ENCODE results near the gene STXBP1.

STXBP1 gene

DNA sequence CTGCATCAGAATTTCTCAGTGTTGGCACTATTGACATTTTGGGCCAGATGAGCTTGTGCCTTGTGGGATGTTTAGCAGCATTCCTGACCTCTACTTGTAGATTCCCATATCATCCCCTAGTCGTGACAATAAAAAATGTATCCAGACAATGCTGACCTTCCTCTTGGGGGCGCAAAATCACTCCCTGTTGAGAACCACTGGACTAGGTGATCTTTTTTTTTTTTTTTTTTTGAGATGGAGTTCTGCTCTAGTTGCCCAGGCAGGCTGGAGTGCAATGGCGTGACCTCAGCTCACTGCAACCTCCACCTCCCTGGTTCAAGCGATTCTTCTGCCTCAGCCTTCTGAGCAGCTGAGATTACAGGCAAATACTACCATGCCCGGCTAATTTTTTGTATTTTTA lies 22.6 kb downstream of the STXBP1 start:
- no peaks in the 10 kb centered on the region for H3K27me3 ChIP-seq
- no peak for TF ChIP-seq Cebpa-rat (IDR thresholded peaks at IDR 0.05)
- H3K9ac ChIP-seq, result no peak overlapping the region
- H3K9me3 ChIP-seq (replicated peaks in 1 of 11), result peaks cover 0 to 17% (median 6%) of the 10 kb centered on the region in 11 experiments; a peak in 7 of 22 replicates
- peaks cover 0 to 4% (median 0%) of the 10 kb centered on the region in 11 experiments; a peak in 2 of 22 replicates for H3K36me3 ChIP-seq
- H3K4me1 ChIP-seq, result peaks cover 8 to 21% (median 13%) of the 10 kb centered on the region in 10 experiments
- no peak overlapping the region for H3K4me3 ChIP-seq
- H3K4me2 ChIP-seq, result peak overlapping the region in 7 of 11 experiments; percentile 14 to 65 (median 51); a peak in 12 of 22 replicates
- H4K20me1 ChIP-seq, result peaks cover 0 to 16% (median 0%) of the 10 kb centered on the region in 11 experiments; a peak in 2 of 22 replicates
- no peak overlapping the region for H3K27ac ChIP-seq

DNA sequence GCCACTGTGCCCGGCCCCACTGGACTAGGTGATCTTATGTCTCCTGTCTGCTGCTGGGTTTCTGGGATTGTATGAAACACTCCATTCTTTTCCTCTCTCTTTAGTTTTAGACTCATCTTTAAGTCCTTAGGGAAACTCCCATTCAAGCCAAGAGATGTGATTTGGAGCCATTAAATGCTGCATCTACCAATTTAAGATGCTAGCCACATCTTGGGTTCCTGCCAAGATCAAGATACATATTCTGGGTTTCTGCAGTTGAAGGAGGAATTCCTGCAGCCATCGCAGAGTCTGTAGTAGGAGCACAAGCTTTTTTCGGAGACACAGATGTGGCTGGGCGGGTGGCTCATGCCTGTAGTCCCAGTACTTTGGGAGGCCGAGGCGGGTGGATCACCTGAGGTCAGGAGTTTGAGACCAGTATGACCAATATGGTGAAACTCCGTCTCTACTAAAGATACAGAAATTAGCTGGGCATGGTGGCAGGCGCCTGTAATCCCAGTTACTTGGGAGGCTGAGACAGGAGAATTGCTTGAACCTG lies 23.2 kb downstream of the STXBP1 start:
- Histone ChIP-seq H3K4me3 (no peak overlapping the region), H3K27me3 (no peaks in the 10 kb centered on the region), H3K4me2 (no peak overlapping the region), H3K4me1 (peaks cover 8 to 16% (median 11%) of the 10 kb centered on the region in 10 experiments), H3K27ac (no peak overlapping the region), H4K20me1 (peaks cover 0 to 14% (median 0%) of the 10 kb centered on the region in 11 experiments; a peak in 3 of 22 replicates), H3K9me3 (replicated peaks in 1 of 11) (peaks cover 0 to 14% (median 4%) of the 10 kb centered on the region in 11 experiments; a peak in 7 of 22 replicates), H3K9ac (no peak overlapping the region), H3K36me3 (peaks cover 0 to 4% (median 0%) of the 10 kb centered on the region in 11 experiments; a peak in 2 of 22 replicates)
- TF ChIP-seq Cebpa-rat (IDR thresholded peaks at IDR 0.05), result no peak

- no peaks in the 10 kb centered on the region for H3K9me3 ChIP-seq (replicated peaks in 1 of 11)
- no peak overlapping the region for H3K4me2 ChIP-seq
- H4K20me1 ChIP-seq, result peaks cover 0 to 28% (median 0%) of the 10 kb centered on the region in 11 experiments; a peak in 5 of 22 replicates
- peaks cover 8 to 16% (median 11%) of the 10 kb centered on the region in 10 experiments for H3K4me1 ChIP-seq
- no peaks in the 10 kb centered on the region for H3K27me3 ChIP-seq
- H3K9ac ChIP-seq, result no peak overlapping the region
- H3K4me3 ChIP-seq, result no peak overlapping the region
- H3K27ac ChIP-seq, result no peak overlapping the region
- no peak for TF ChIP-seq Cebpa-rat (IDR thresholded peaks at IDR 0.05)
- no peaks in the 10 kb centered on the region for H3K36me3 ChIP-seq
Measured at GRCh38 chr9:127637322-127637847, 25.3 kb downstream of the STXBP1 start.

- H3K27me3 ChIP-seq, result no peaks in the 10 kb centered on the region
- no peak overlapping the region for H3K4me3 ChIP-seq
- no peaks in the 10 kb centered on the region for H3K4me1 ChIP-seq
- peaks cover 0 to 13% (median 0%) of the 10 kb centered on the region in 11 experiments; a peak in 6 of 22 replicates for H4K20me1 ChIP-seq
- no peak overlapping the region for H3K27ac ChIP-seq
- no peaks in the 10 kb centered on the region for H3K9me3 ChIP-seq (replicated peaks in 1 of 11)
- no peak overlapping the region for H3K9ac ChIP-seq
- H3K36me3 ChIP-seq, result no peaks in the 10 kb centered on the region
- no peak for TF ChIP-seq Cebpa-rat (IDR thresholded peaks at IDR 0.05)
- no peak overlapping the region for H3K4me2 ChIP-seq
Measured at GRCh38 chr9:127640908-127641545, 28.9 kb downstream of the STXBP1 start.

DNA sequence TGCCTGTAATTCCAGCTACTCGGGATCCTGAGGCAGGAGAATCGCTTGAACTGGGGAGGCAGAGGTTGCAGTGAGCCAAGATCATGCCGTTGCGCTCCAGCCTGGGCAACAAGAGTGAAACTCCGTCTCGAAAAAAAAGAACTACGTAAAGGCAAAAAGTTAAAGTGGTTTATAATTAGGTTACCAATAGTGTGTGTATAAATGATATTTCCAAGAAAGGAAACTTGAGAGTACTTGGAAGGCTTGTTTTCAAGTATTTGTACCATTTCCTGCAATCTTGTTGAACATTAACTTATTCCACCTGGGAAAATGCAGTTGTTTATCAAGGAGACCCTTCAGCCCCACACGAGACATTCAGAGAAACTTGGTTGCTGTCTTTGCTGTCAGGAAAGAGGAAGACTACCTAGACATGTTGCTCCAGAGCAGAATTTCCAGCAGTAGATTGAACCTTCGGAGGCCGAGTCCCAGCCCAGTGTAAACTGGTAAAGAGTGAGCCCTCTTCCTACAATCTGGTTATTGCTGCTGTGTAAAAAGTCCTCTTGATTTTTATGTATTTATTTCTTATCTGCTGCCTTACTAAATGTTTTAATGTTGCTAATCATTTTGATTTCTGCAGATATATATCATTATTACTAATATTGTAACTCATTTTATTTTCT lies 30.1 kb downstream of the STXBP1 start:
- Histone ChIP-seq H3K4me2 (no peak overlapping the region), H3K9me3 (replicated peaks in 1 of 11) (no peaks in the 10 kb centered on the region), H3K27ac (no peak overlapping the region), H4K20me1 (peaks cover 0 to 13% (median 0%) of the 10 kb centered on the region in 11 experiments; a peak in 6 of 22 replicates), H3K4me1 (no peaks in the 10 kb centered on the region), H3K36me3 (no peaks in the 10 kb centered on the region), H3K9ac (no peak overlapping the region), H3K27me3 (no peaks in the 10 kb centered on the region), H3K4me3 (no peak overlapping the region)
- TF ChIP-seq Cebpa-rat (IDR thresholded peaks at IDR 0.05), result no peak

GRCh38 chr9:127644146-127644827 lies 32.2 kb downstream of the STXBP1 start:
- Histone ChIP-seq H3K9me3 (replicated peaks in 1 of 11) (no peaks in the 10 kb centered on the region), H3K9ac (no peak overlapping the region), H3K27me3 (no peaks in the 10 kb centered on the region), H3K36me3 (no peaks in the 10 kb centered on the region), H3K4me1 (no peaks in the 10 kb centered on the region), H3K27ac (no peak overlapping the region), H3K4me3 (no peak overlapping the region), H4K20me1 (peaks cover 0 to 13% (median 0%) of the 10 kb centered on the region in 11 experiments; a peak in 6 of 22 replicates), H3K4me2 (no peak overlapping the region)
- no peak for TF ChIP-seq Cebpa-rat (IDR thresholded peaks at IDR 0.05)

DNA sequence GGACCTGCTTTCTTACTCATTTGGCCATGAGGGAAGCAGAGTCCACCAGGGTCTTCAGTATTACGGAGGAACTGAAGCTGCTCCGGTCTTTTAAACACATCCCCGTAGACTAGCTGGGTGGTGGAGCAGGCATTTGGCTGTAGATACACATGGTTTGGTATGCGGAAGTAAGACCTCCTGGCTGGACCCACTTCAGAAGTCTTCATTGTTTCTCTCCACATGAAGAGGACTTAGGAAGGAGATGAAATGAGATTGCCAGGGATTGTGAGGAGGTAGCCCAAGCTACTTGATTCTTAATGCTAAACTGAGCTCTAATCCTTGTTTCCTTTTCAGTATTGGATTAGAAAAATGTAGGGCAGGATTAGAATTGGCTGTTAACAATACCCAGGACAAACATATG lies 32.9 kb downstream of the STXBP1 start:
- Histone ChIP-seq H3K9me3 (replicated peaks in 1 of 11) (no peaks in the 10 kb centered on the region), H3K4me3 (no peak overlapping the region), H3K4me1 (no peaks in the 10 kb centered on the region), H3K36me3 (no peaks in the 10 kb centered on the region), H3K4me2 (no peak overlapping the region), H3K9ac (no peak overlapping the region), H3K27me3 (no peaks in the 10 kb centered on the region), H3K27ac (no peak overlapping the region), H4K20me1 (peaks cover 0 to 13% (median 0%) of the 10 kb centered on the region in 11 experiments; a peak in 6 of 22 replicates)
- no peak for TF ChIP-seq Cebpa-rat (IDR thresholded peaks at IDR 0.05)

GRCh38 chr9:127647451-127647850 lies 35.4 kb downstream of the STXBP1 start:
- H4K20me1 ChIP-seq, result peaks cover 0 to 6% (median 0%) of the 10 kb centered on the region in 11 experiments; a peak in 4 of 22 replicates
- H3K9me3 ChIP-seq (replicated peaks in 1 of 11), result no peaks in the 10 kb centered on the region
- H3K9ac ChIP-seq, result no peak overlapping the region
- H3K4me1 ChIP-seq, result peaks cover 0 to 23% (median 17%) of the 10 kb centered on the region in 10 experiments; a peak in 11 of 20 replicates
- no peak overlapping the region for H3K27ac ChIP-seq
- H3K4me3 ChIP-seq, result no peak overlapping the region
- TF ChIP-seq Cebpa-rat (IDR thresholded peaks at IDR 0.05), result no peak
- H3K36me3 ChIP-seq, result peaks cover 0 to 7% (median 0%) of the 10 kb centered on the region in 11 experiments; a peak in 3 of 22 replicates
- H3K27me3 ChIP-seq, result no peaks in the 10 kb centered on the region
- H3K4me2 ChIP-seq, result no peak overlapping the region
